IMR-90 (cell line): ENCODE measurements around the gene MAU2. TPM values are rescaled to one million over a fixed set of nuclear protein-coding genes. Genes with fewer than 3 reads are reported as not detected.

Source experiments
- ATAC-seq: fragments of 200-7000 bp; cut with Tn5 transposase; 2 replicates; pipeline ENCODE4 v1.9.1; 2020; ENCODE audit warnings: low read depth, mild to moderate bottlenecking, moderate library complexity
- BruUV-seq: library from RNA; stranded (reverse); fragments of 400-500 nt; replicated peaks from 2 replicates; lab custom pipeline; 2021; lab: Mats Ljungman, UMichigan
- CTCF ChIA-PET: fragments of 300-600 bp; formaldehyde crosslinking; extraction: SDS; loops from one replicate; lab custom pipeline; 2021; ENCODE audit warnings: antibody characterized with exemption; lab: Yijun Ruan, JAX
- POLR2A ChIA-PET: fragments of 300-600 bp; sonication (Branson Sonifier 250); formaldehyde crosslinking; loops from one replicate; lab custom pipeline; 2022; ENCODE audit warnings: antibody characterized with exemption; ENCODE audit not compliant: unreplicated experiment; lab: Charles Lee
- DNase-seq: peaks from one replicate; pipeline ENCODE4 v3.0.0; 2013
- H2AFZ ChIP-seq: replicated peaks from 2 replicates; pipeline ENCODE3; 2013; ENCODE audit warnings: low read length, mild to moderate bottlenecking; ENCODE audit not compliant: poor library complexity
- H2AK5ac ChIP-seq: 2 replicates; pipeline ENCODE4 v1.6.1; 2013; ENCODE audit warnings: low read depth, low read length, inconsistent platforms
- H2AK9ac ChIP-seq: replicated peaks from 2 replicates; pipeline ENCODE3; 2013; ENCODE audit warnings: mild to moderate bottlenecking, low read depth, low read length, moderate library complexity; ENCODE audit not compliant: poor library complexity
- H2BK120ac ChIP-seq: 2 replicates; pipeline ENCODE4 v1.6.1; 2013; ENCODE audit warnings: low read depth, low read length, inconsistent platforms
- H2BK15ac ChIP-seq: 3 replicates; pipeline ENCODE4 v1.6.1; 2013; ENCODE audit warnings: low read depth, low read length, inconsistent platforms
- H2BK20ac ChIP-seq: 2 replicates; pipeline ENCODE4 v1.6.1; 2013; ENCODE audit warnings: low read depth, mild to moderate bottlenecking, inconsistent platforms, low read length, moderate library complexity
- H2BK5ac ChIP-seq: 2 replicates; pipeline ENCODE4 v1.6.1; 2013; ENCODE audit warnings: mild to moderate bottlenecking, low read depth, low read length, inconsistent platforms; ENCODE audit not compliant: poor library complexity, severe bottlenecking
- H3K14ac ChIP-seq: replicated peaks from 2 replicates; pipeline ENCODE4 v1.6.1; 2013; ENCODE audit warnings: low read depth, low read length, inconsistent platforms
- H3K18ac ChIP-seq: 2 replicates; pipeline ENCODE4 v1.6.1; 2013; ENCODE audit warnings: low read depth, low read length, control low read depth
- H3K23ac ChIP-seq: 2 replicates; pipeline ENCODE4 v1.6.1; 2013; ENCODE audit warnings: low read depth, low read length, inconsistent platforms
- H3K27ac ChIP-seq: 2 replicates; pipeline ENCODE4 v1.5.1; 2013; ENCODE audit warnings: mild to moderate bottlenecking, control low read depth, low read length; ENCODE audit not compliant: insufficient read depth
- H3K27me3 ChIP-seq: 2 replicates; pipeline ENCODE4 v1.6.1; 2013; ENCODE audit warnings: low read length; ENCODE audit not compliant: control insufficient read depth, insufficient read depth
- H3K36me3 ChIP-seq: 2 replicates; pipeline ENCODE4 v1.6.1; 2013; ENCODE audit warnings: low read length, mixed read lengths; ENCODE audit not compliant: control insufficient read depth, insufficient read depth
- H3K4ac ChIP-seq: 2 replicates; pipeline ENCODE4 v1.6.1; 2013; ENCODE audit warnings: low read depth, low read length, inconsistent platforms
- H3K4me1 ChIP-seq: 2 replicates; pipeline ENCODE4 v1.6.1; 2013; ENCODE audit warnings: low read length, mixed read lengths; ENCODE audit not compliant: control insufficient read depth, insufficient read depth
- H3K4me2 ChIP-seq: 2 replicates; pipeline ENCODE4 v1.6.1; 2013; ENCODE audit warnings: low read depth, mild to moderate bottlenecking, control low read depth, low read length, moderate library complexity
- H3K4me3 ChIP-seq: 2 replicates; pipeline ENCODE4 v1.5.1; 2013; ENCODE audit warnings: low read depth, mild to moderate bottlenecking, control low read depth, low read length, moderate library complexity; ENCODE audit not compliant: insufficient read depth
- H3K56ac ChIP-seq: 2 replicates; pipeline ENCODE4 v1.6.1; 2013; ENCODE audit warnings: low read length, inconsistent platforms; ENCODE audit not compliant: insufficient read depth; ENCODE audit errors: extremely low read depth
- H3K79me1 ChIP-seq, 2 experiments: 2 replicates each; pipeline ENCODE4 v1.6.1; 2013; ENCODE audit warnings: low read length in 2 of 2, inconsistent platforms in 1 of 2, low read depth in 1 of 2
- H3K9ac ChIP-seq: 2 replicates; pipeline ENCODE4 v1.6.1; 2013; ENCODE audit warnings: low read depth, low read length, control low read depth
- H3K9me1 ChIP-seq: 2 replicates; pipeline ENCODE4 v1.6.1; 2013; ENCODE audit warnings: low read length, inconsistent platforms; ENCODE audit not compliant: insufficient read depth
- H3K9me3 ChIP-seq: 2 replicates; pipeline ENCODE4 v1.6.1; 2013; ENCODE audit warnings: low read length; ENCODE audit not compliant: control insufficient read depth, insufficient read depth
- H4K20me1 ChIP-seq: 2 replicates; pipeline ENCODE4 v1.6.1; 2013; ENCODE audit warnings: low read length, inconsistent platforms; ENCODE audit not compliant: insufficient read depth
- H4K5ac ChIP-seq: 2 replicates; pipeline ENCODE4 v1.6.1; 2013; ENCODE audit warnings: mild to moderate bottlenecking, low read depth, low read length, control low read depth
- H4K8ac ChIP-seq, 2 experiments: 2 replicates each; pipeline ENCODE4 v1.6.1; 2013; ENCODE audit warnings: low read depth in 2 of 2, low read length in 2 of 2, control low read depth in 1 of 2, inconsistent platforms in 1 of 2
- H4K91ac ChIP-seq: 2 replicates; pipeline ENCODE4 v1.6.1; 2013; ENCODE audit warnings: low read depth, low read length, inconsistent platforms; ENCODE audit not compliant: insufficient read depth
- CEBPB ChIP-seq: IDR thresholded peaks from 2 replicates; pipeline ENCODE4 v1.6.1; 2012; ENCODE audit warnings: low read depth, low read length, improper control_type of control experiment
- CHD1 ChIP-seq: IDR thresholded peaks from 2 replicates; pipeline ENCODE4 v1.6.1; 2012; ENCODE audit warnings: low read depth, low read length, improper control_type of control experiment
- FOS ChIP-seq: fragments of 150-350 bp; IDR thresholded peaks from 2 replicates; pipeline ENCODE4 v1.6.1; 2016; ENCODE audit warnings: low read depth, low read length
- MAFK ChIP-seq: IDR thresholded peaks from 2 replicates; pipeline ENCODE4 v1.6.1; 2012; ENCODE audit warnings: low read depth, low read length, improper control_type of control experiment
- MAZ ChIP-seq: IDR thresholded peaks from 2 replicates; pipeline ENCODE4 v1.6.1; 2012; ENCODE audit warnings: low read depth, mild to moderate bottlenecking, low read length, improper control_type of control experiment, moderate library complexity, borderline replicate concordance
- MXI1 ChIP-seq: IDR thresholded peaks from 2 replicates; pipeline ENCODE4 v1.6.1; 2012; ENCODE audit warnings: low read depth, mild to moderate bottlenecking, low read length, moderate library complexity, borderline replicate concordance
- NFE2L2 ChIP-seq: fragments of 150-350 bp; IDR thresholded peaks from 2 replicates; pipeline ENCODE4 v1.6.1; 2016; ENCODE audit warnings: low read depth, mild to moderate bottlenecking, low read length
- RFX5 ChIP-seq: IDR thresholded peaks from 2 replicates; pipeline ENCODE4 v1.8.0; 2012; ENCODE audit warnings: low read depth, mild to moderate bottlenecking, low read length, moderate library complexity
- WGBS, 2 experiments: methylation state at CpG; one replicate each; pipeline versions ENCODE4 v1.1.5 to v1.1.7; 2013; ENCODE audit warnings: missing lambda C conversion rate in 2 of 2; ENCODE audit not compliant: insufficient read length in 1 of 2; ENCODE audit errors: extremely low coverage in 2 of 2; 5-methylcytosine and 5-hydroxymethylcytosine counted together
- dilution Hi-C: fragments of 300-500 bp; cut with HindIII; formaldehyde crosslinking; loops from one replicate; pipeline ENCODE4 v1.14.3; 2018; ENCODE audit warnings: low sequenced_read_pairs; ENCODE audit not compliant: unreplicated experiment
- in situ Hi-C: fragments of 300-500 bp; cut with MboI; formaldehyde crosslinking; loops from 3 replicates; pipeline ENCODE4 v1.14.3; 2019; ENCODE audit warnings: low sequenced_read_pairs, inconsistent platforms, mixed read lengths
- intact Hi-C: fragments of 100-400 bp; cut with micrococcal nuclease; formaldehyde crosslinking; loops from 2 replicates; pipeline ENCODE4 v1.10.0; 2022
- polyA plus RNA-seq, 3 experiments: library from polyadenylated mRNA; depleted of rRNA; stranded (reverse); fragments of >200 nt; gene quantifications; 2 replicates each; pipeline ENCODE4 v1.2.3, GENCODE V29; 2012; ENCODE audit warnings: low replicate concordance in 1 of 3
- total RNA-seq: library from RNA; depleted of rRNA; stranded (reverse); fragments of >200 nt; gene quantifications from 2 replicates; pipeline ENCODE4 v1.2.3, GENCODE V29; 2012

MAU2 gene
- total and polyA plus RNA-seq, 2 of the 4 experiments (the other 2 are of a cell fraction), result 24.6 to 31.1 TPM

- Histone ChIP-seq H3K4me1 (peaks cover 2% of the 10 kb centered on the region; the same call in 1 of the 2 replicates), H2BK20ac (no peak overlapping the region), H4K5ac (no peak overlapping the region), H3K9me3 (no peaks in the 10 kb centered on the region), H4K8ac (no peak overlapping the region), H3K4me3 (no peak overlapping the region), H3K18ac (no peak overlapping the region), H3K4ac (no peak overlapping the region), H3K79me1 (0 out of 4 replicates have a peak, but pooled peaks cover 0 to 6% of the 10 kb centered on the region in 2 experiments), H3K14ac (no peak overlapping the region), H3K36me3 (peaks cover 33% of the 10 kb centered on the region), H4K20me1 (no peaks in the 10 kb centered on the region; the same call in 1 of the 2 replicates), H3K27me3 (no peaks in the 10 kb centered on the region), H2AK9ac (no peak overlapping the region), H3K4me2 (no peak overlapping the region), H2AFZ (no peak overlapping the region), H3K9me1 (peaks cover 4% of the 10 kb centered on the region; the same call in 1 of the 2 replicates), H3K23ac (no peak overlapping the region), H4K91ac (no peak overlapping the region), H2BK5ac (no peak overlapping the region), H2BK120ac (no peak overlapping the region), H2BK15ac (no peak overlapping the region), H3K56ac (no peak overlapping the region), H3K27ac (no peak overlapping the region), H2AK5ac (no peak overlapping the region), H3K9ac (no peak overlapping the region)
- DNase-seq (no peak), ATAC-seq (no peak)
- intact Hi-C loops, result no loop called here
- TF ChIP-seq MXI1 (no peak), MAZ (no peak), NFE2L2 (no peak), FOS (no peak), MAFK (no peak), CHD1 (no peak), RFX5 (no peak), CEBPB (no peak)
- POLR2A ChIA-PET, result no interaction called here
- no TSS peak for BruUV-seq
- WGBS, 2 experiments, result no CpG with 5 or more reads among the region's 8 CpGs
- in situ Hi-C loops, result no loop called here
- CTCF ChIA-PET, result no interaction called here
- dilution Hi-C loops, result no loop called here
These were observed 46.5 kb upstream of the MAU2 start for GRCh38 chr19:19274146-19274545.
